ENCODE results near the gene ST14. TPM values are rescaled to one million over a fixed set of nuclear protein-coding genes. Genes with fewer than 3 reads are reported as not detected.

Gene ST14
- total RNA-seq, 1 experiment from 2014 or later, result 141 TPM

GRCh38 chr11:130148796-130149326 lies 10.7 kb upstream of the ST14 start:
- Histone ChIP-seq H2AFZ (no peak overlapping the region), H3K36me3 (ENCODE audit: low read depth) (peaks cover 7% of the 10 kb centered on the region), H4K20me1 (ENCODE audit: insufficient read depth) (no peaks in the 10 kb centered on the region), H3K4me1 (replicated peaks; ENCODE audit: insufficient read depth) (peaks cover 37% of the 10 kb centered on the region), H3F3A (ENCODE audit: insufficient read depth, low read depth) (peaks cover 41% of the 10 kb centered on the region), H3K27me3 (ENCODE audit: insufficient read depth, low read depth) (no peaks in the 10 kb centered on the region), H3K9me3 (ENCODE audit: insufficient read depth, low read depth) (no peaks in the 10 kb centered on the region), H3K4me2 (no peak overlapping the region), H3K9me2 (ENCODE audit: insufficient read depth) (no peaks in the 10 kb centered on the region), H3K4me3 (no peak overlapping the region), H3K79me2 (ENCODE audit: low read depth) (0 out of 2 replicates have a peak, but pooled peaks cover 4% of the 10 kb centered on the region), H3K27ac (no peak overlapping the region)
- no peak for DNase-seq
- CTCF ChIA-PET, result no interaction called here
- TF ChIP-seq CTCF (conservative IDR thresholded peaks at IDR 0.05) (no peak), EZH2 (IDR thresholded peaks at IDR 0.05; ENCODE audit: low read depth) (no peak)
- intact Hi-C loops (cut with micrococcal nuclease; ENCODE audit: unreplicated experiment), result no loop called here
- BruUV-seq (replicated peaks), result no TSS peak
- POLR2A ChIA-PET (ENCODE audit: unreplicated experiment), result no interaction called here

GRCh38 chr11:130150790-130151189 lies 8.8 kb upstream of the ST14 start:
- intact Hi-C loops (cut with micrococcal nuclease; ENCODE audit: unreplicated experiment), result no loop called here
- Histone ChIP-seq H4K20me1 (ENCODE audit: insufficient read depth) (no peaks in the 10 kb centered on the region), H3K9me2 (ENCODE audit: insufficient read depth) (no peaks in the 10 kb centered on the region), H2AFZ (no peak overlapping the region), H3K4me2 (no peak overlapping the region), H3K4me1 (replicated peaks; ENCODE audit: insufficient read depth) (peaks cover 23% of the 10 kb centered on the region), H3K79me2 (ENCODE audit: low read depth) (0 out of 2 replicates have a peak, but pooled peaks cover 4% of the 10 kb centered on the region), H3K4me3 (no peak overlapping the region), H3K9me3 (ENCODE audit: insufficient read depth, low read depth) (no peaks in the 10 kb centered on the region), H3F3A (ENCODE audit: insufficient read depth, low read depth) (peaks cover 23% of the 10 kb centered on the region), H3K27me3 (ENCODE audit: insufficient read depth, low read depth) (no peaks in the 10 kb centered on the region), H3K27ac (no peak overlapping the region), H3K36me3 (ENCODE audit: low read depth) (no peaks in the 10 kb centered on the region)
- CTCF ChIA-PET, result no interaction called here
- BruUV-seq (replicated peaks), result no TSS peak
- TF ChIP-seq CTCF (conservative IDR thresholded peaks at IDR 0.05), result no peak
- no peak for TF ChIP-seq EZH2 (IDR thresholded peaks at IDR 0.05; ENCODE audit: low read depth)
- DNase-seq, result no peak
- POLR2A ChIA-PET (ENCODE audit: unreplicated experiment), result no interaction called here

GRCh38 chr11:130151196-130151595 lies 8.4 kb upstream of the ST14 start:
- Histone ChIP-seq H3K36me3 (ENCODE audit: low read depth) (no peaks in the 10 kb centered on the region), H3K4me3 (no peak overlapping the region), H3K4me1 (replicated peaks; ENCODE audit: insufficient read depth) (peaks cover 25% of the 10 kb centered on the region), H3K27ac (no peak overlapping the region), H3K79me2 (ENCODE audit: low read depth) (0 out of 2 replicates have a peak, but pooled peaks cover 4% of the 10 kb centered on the region), H2AFZ (no peak overlapping the region), H3K4me2 (no peak overlapping the region), H3K9me3 (ENCODE audit: insufficient read depth, low read depth) (no peaks in the 10 kb centered on the region), H4K20me1 (ENCODE audit: insufficient read depth) (no peaks in the 10 kb centered on the region), H3F3A (ENCODE audit: insufficient read depth, low read depth) (peaks cover 23% of the 10 kb centered on the region), H3K27me3 (ENCODE audit: insufficient read depth, low read depth) (no peaks in the 10 kb centered on the region), H3K9me2 (ENCODE audit: insufficient read depth) (no peaks in the 10 kb centered on the region)
- intact Hi-C loops (cut with micrococcal nuclease; ENCODE audit: unreplicated experiment), result no loop called here
- no peak for DNase-seq
- ChIA-PET POLR2A (ENCODE audit: unreplicated experiment) (no interaction called here), CTCF (no interaction called here)
- TF ChIP-seq CTCF (conservative IDR thresholded peaks at IDR 0.05) (no peak), EZH2 (IDR thresholded peaks at IDR 0.05; ENCODE audit: low read depth) (no peak)
- BruUV-seq (replicated peaks), result no TSS peak
